Loucy (cell line): ENCODE data around the gene CDT1.

Experiments used
- H2AFZ ChIP-seq: fragments of 200-600 bp; sonication (generic); 2 replicates; pipeline ENCODE4 v1.6.0; 2016; ENCODE audit warnings: antibody characterized with exemption, mild to moderate bottlenecking, low read length, moderate library complexity
- H3F3A ChIP-seq: fragments of 200-600 bp; 2 replicates; pipeline ENCODE4 v1.6.0; 2016; ENCODE audit warnings: antibody characterized with exemption, low read depth, mild to moderate bottlenecking
- H3K27me3 ChIP-seq: fragments of 200-600 bp; sonication (generic); 2 replicates; pipeline ENCODE4 v1.6.1; 2014; ENCODE audit warnings: low read length, mild to moderate bottlenecking; ENCODE audit not compliant: insufficient read depth, poor library complexity, severe bottlenecking
- H3K36me3 ChIP-seq: fragments of 200-600 bp; sonication (generic); 2 replicates; pipeline ENCODE4 v1.6.1; 2016; ENCODE audit warnings: low read length; ENCODE audit not compliant: insufficient read depth
- H3K4me1 ChIP-seq: fragments of 200-600 bp; sonication (generic); 2 replicates; pipeline ENCODE4 v1.5.1; 2014; ENCODE audit warnings: low read length, mild to moderate bottlenecking; ENCODE audit not compliant: insufficient read depth, poor library complexity, severe bottlenecking
- H3K4me2 ChIP-seq: fragments of 200-600 bp; sonication (generic); 2 replicates; pipeline ENCODE4 v1.6.0; 2014; ENCODE audit warnings: antibody characterized with exemption, low read length, low read depth, mild to moderate bottlenecking; ENCODE audit not compliant: poor library complexity, severe bottlenecking
- H3K4me3 ChIP-seq: fragments of 200-600 bp; sonication (generic); 2 replicates; pipeline ENCODE4 v1.5.1; 2014; ENCODE audit warnings: low read length, mild to moderate bottlenecking, mixed read lengths; ENCODE audit not compliant: poor library complexity, severe bottlenecking
- H3K79me2 ChIP-seq: fragments of 200-600 bp; sonication (generic); 2 replicates; pipeline ENCODE4 v1.6.1; 2014; ENCODE audit warnings: low read length; ENCODE audit not compliant: insufficient read depth
- H3K9ac ChIP-seq: fragments of 200-600 bp; sonication (generic); 2 replicates; pipeline ENCODE4 v1.6.0; 2014; ENCODE audit warnings: mild to moderate bottlenecking, low read depth, low read length, moderate library complexity; ENCODE audit not compliant: poor library complexity, severe bottlenecking
- H3K9me2 ChIP-seq: fragments of 200-600 bp; sonication (generic); replicated peaks from 2 replicates; pipeline ENCODE4 v1.6.1; 2016; ENCODE audit warnings: low read depth, low read length, mixed read lengths
- H3K9me3 ChIP-seq: fragments of 200-600 bp; sonication (generic); 2 replicates; pipeline ENCODE4 v1.6.1; 2014; ENCODE audit warnings: mild to moderate bottlenecking, antibody characterized with exemption, low read length, low read depth; ENCODE audit not compliant: insufficient read depth
- H4K20me1 ChIP-seq: fragments of 200-600 bp; sonication (generic); 2 replicates; pipeline ENCODE4 v1.6.0; 2014; ENCODE audit warnings: antibody characterized with exemption, low read length, mild to moderate bottlenecking; ENCODE audit not compliant: insufficient read depth, poor library complexity, severe bottlenecking
- CTCF ChIP-seq: fragments of 200-600 bp; sonication (generic); conservative IDR thresholded peaks from 2 replicates; pipeline ENCODE4 v1.5.1; 2014; ENCODE audit warnings: mild to moderate bottlenecking, antibody characterized with exemption, low read length
- EZH2phosphoT487 ChIP-seq: fragments of 200-600 bp; IDR thresholded peaks from 2 replicates; pipeline ENCODE4 v1.6.1; 2018; ENCODE audit warnings: antibody characterized with exemption, mild to moderate bottlenecking, moderate library complexity, borderline replicate concordance

The CDT1 gene

GRCh38 chr16:88800277-88800592, 3.4 kb upstream of the CDT1 start:
- Histone ChIP-seq H3K9me2 (no peaks in the 10 kb centered on the region), H3K79me2 (peaks cover 57% of the 10 kb centered on the region), H3K4me2 (peak overlapping the region; percentile 75), H3K9ac (peak overlapping the region; percentile 96), H3K27me3 (no peaks in the 10 kb centered on the region), H3K4me3 (peak overlapping the region; percentile 79), H3K9me3 (no peaks in the 10 kb centered on the region), H2AFZ (no peak overlapping the region), H3K4me1 (peaks cover 41% of the 10 kb centered on the region), H4K20me1 (peaks cover 7% of the 10 kb centered on the region), H3F3A (peaks cover 4% of the 10 kb centered on the region), H3K36me3 (no peaks in the 10 kb centered on the region)
- TF ChIP-seq CTCF (no peak), EZH2phosphoT487 (no peak)

DNA sequence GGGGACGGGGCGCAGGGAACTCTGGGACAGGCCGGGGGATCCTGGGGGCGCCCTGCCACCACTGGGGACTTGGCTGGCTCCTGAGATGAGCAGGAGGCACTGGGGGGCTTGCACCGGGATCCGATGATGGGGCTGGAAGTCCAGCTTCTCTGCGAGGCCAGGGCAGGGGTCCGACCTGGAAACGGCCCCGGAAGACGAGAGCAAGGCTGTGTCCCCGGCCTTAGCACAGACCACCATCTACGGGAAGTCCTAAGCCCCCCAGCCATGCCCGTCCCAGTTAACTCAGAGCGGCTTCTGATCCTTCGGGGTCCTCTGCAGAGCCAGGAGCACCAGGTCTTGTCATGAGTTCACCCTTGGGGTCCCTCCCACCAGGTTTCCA, 573 bp downstream of the CDT1 start:
- H3K36me3 ChIP-seq: peaks cover 16% of the 10 kb centered on the region; the same call in 1 of the 2 replicates
- H3F3A ChIP-seq: peaks cover 4% of the 10 kb centered on the region
- H3K9me2 ChIP-seq: no peaks in the 10 kb centered on the region
- H2AFZ ChIP-seq: no peak overlapping the region
- H3K4me3 ChIP-seq: peak overlapping the region; percentile 79
- H4K20me1 ChIP-seq: peaks cover 39% of the 10 kb centered on the region
- no peak for TF ChIP-seq EZH2phosphoT487
- no peak for TF ChIP-seq CTCF
- peak overlapping the region; percentile 79 for H3K9ac ChIP-seq
- H3K27me3 ChIP-seq: no peaks in the 10 kb centered on the region
- H3K9me3 ChIP-seq: no peaks in the 10 kb centered on the region
- H3K79me2 ChIP-seq: peaks cover 71% of the 10 kb centered on the region
- H3K4me1 ChIP-seq: peaks cover 24% of the 10 kb centered on the region
- H3K4me2 ChIP-seq: peak overlapping the region; percentile 66

- H3K36me3 ChIP-seq: peaks cover 21% of the 10 kb centered on the region; the same call in 1 of the 2 replicates
- H3K9ac ChIP-seq: peak overlapping the region; percentile 79
- no peaks in the 10 kb centered on the region for H3K27me3 ChIP-seq
- no peaks in the 10 kb centered on the region for H3K9me2 ChIP-seq
- H3K9me3 ChIP-seq: no peaks in the 10 kb centered on the region
- peaks cover 4% of the 10 kb centered on the region for H3F3A ChIP-seq
- TF ChIP-seq CTCF (no peak), EZH2phosphoT487 (no peak)
- no peak overlapping the region for H2AFZ ChIP-seq
- peaks cover 19% of the 10 kb centered on the region for H3K4me1 ChIP-seq
- H3K4me2 ChIP-seq: peak overlapping the region; percentile 66
- peaks cover 45% of the 10 kb centered on the region for H4K20me1 ChIP-seq
- peaks cover 76% of the 10 kb centered on the region for H3K79me2 ChIP-seq
- H3K4me3 ChIP-seq: peak overlapping the region; percentile 79
Measured at GRCh38 chr16:88804552-88805339, 1.2 kb downstream of the CDT1 start.
